Lung (tissue), 12 donors: Measurements from ENCODE around the gene PSEN2. TPM values are rescaled to one million over a fixed set of nuclear protein-coding genes. Genes with fewer than 3 reads are reported as not detected.

Experiments
- ATAC-seq: fragments of 200-7000 bp; cut with Tn5 transposase; one replicate; pipeline ENCODE4 v1.9.1; 2020; ENCODE audit warnings: moderate number of reproducible peaks; ENCODE audit not compliant: insufficient read depth, low FRiP score
- DNase-seq, 3 donors: peaks; one replicate each; pipeline ENCODE4 v3.0.0-alpha.2; 2013 to 2017
- H3K27ac ChIP-seq, 2 donors: one replicate each; pipeline ENCODE4 v1.5.1; 2013; ENCODE audit warnings: mild to moderate bottlenecking in 2 of 2, moderate library complexity in 2 of 2, control low read depth in 1 of 2, inconsistent platforms in 1 of 2, low read depth in 1 of 2, low read length in 1 of 2
- H3K27me3 ChIP-seq, 3 donors: one replicate each; pipeline ENCODE4 v1.5.1; 2013; ENCODE audit warnings: low read length in 2 of 3; ENCODE audit not compliant: control insufficient read depth in 3 of 3, insufficient read depth in 3 of 3
- H3K36me3 ChIP-seq, 4 donors: one replicate each; pipeline ENCODE4 v1.5.1; 2013; ENCODE audit warnings: low read length in 4 of 4, mild to moderate bottlenecking in 1 of 4, moderate library complexity in 1 of 4; ENCODE audit not compliant: control insufficient read depth in 4 of 4, insufficient read depth in 4 of 4
- H3K4me1 ChIP-seq, 5 donors: one replicate each; pipeline ENCODE4 v1.5.1; 2013; ENCODE audit warnings: low read length in 5 of 5, mild to moderate bottlenecking in 2 of 5, moderate library complexity in 1 of 5; ENCODE audit not compliant: control insufficient read depth in 5 of 5, insufficient read depth in 5 of 5
- H3K4me3 ChIP-seq: one replicate; pipeline ENCODE4 v1.5.1; 2013; ENCODE audit warnings: mild to moderate bottlenecking, control low read depth, moderate library complexity
- H3K9ac ChIP-seq, 2 donors: one replicate each; pipeline ENCODE4 v1.5.1; 2013; ENCODE audit warnings: low read length in 2 of 2, control low read depth in 1 of 2; ENCODE audit not compliant: insufficient read depth in 1 of 2
- H3K9me3 ChIP-seq, 4 donors: one replicate each; pipeline ENCODE4 v1.5.1; 2013; ENCODE audit warnings: low read length in 3 of 4, mild to moderate bottlenecking in 1 of 4, moderate library complexity in 1 of 4; ENCODE audit not compliant: control insufficient read depth in 4 of 4, insufficient read depth in 3 of 4
- CTCF ChIP-seq: IDR thresholded peaks from 2 replicates; pipeline ENCODE4 v1.5.1; 2012; ENCODE audit warnings: mild to moderate bottlenecking; ENCODE audit errors: control extremely low read depth, extremely low read depth
- WGBS, 2 donors: extraction: QIAGEN DNeasy Blood & Tissue Kit; methylation state at CpG; one replicate each; pipeline ENCODE4 v1.1.7; 2013; 5-methylcytosine and 5-hydroxymethylcytosine counted together
- polyA plus RNA-seq, 2 donors: library from polyadenylated mRNA; stranded (reverse); fragments of 200-250 nt; gene quantifications; one replicate each; pipeline ENCODE4 v1.2.1, GENCODE V29; 2013
- total RNA-seq, 2 donors: library from RNA; depleted of rRNA in 1 of 2; stranded (reverse); fragments of >200 nt in 1 of 2; gene quantifications; one replicate each; pipeline ENCODE4 v1.2.1, GENCODE V29; 2014 to 2021
- donor health status: control.
- donor health status: control.
- donor health status: Bipolar disorder and iron deficiency.
- donor health status: healthy.
- donor health status: DM: yes; HTN: yes; CAD: no.

Gene PSEN2
- total and polyA plus RNA-seq, 4 donors = 16.4 to 28.1 (median 18.7) TPM

GRCh38 chr1:226867461-226868054, 2.9 kb upstream of the PSEN2 start:
- no peaks in the 10 kb centered on the region for H3K36me3 ChIP-seq
- H3K4me1 ChIP-seq = peaks cover 0 to 12% (median 9%) of the 10 kb centered on the region in 5 donors
- ATAC-seq = no peak
- H3K4me3 ChIP-seq = no peak overlapping the region
- no peak for TF ChIP-seq CTCF
- DNase-seq = no peak
- H3K27ac ChIP-seq = no peak overlapping the region
- WGBS, 2 donors = 83 to 93% methylated on average over 6 of the region's 6 CpGs
- H3K27me3 ChIP-seq = peaks cover 0 to 12% (median 0%) of the 10 kb centered on the region in 3 donors
- no peaks in the 10 kb centered on the region for H3K9me3 ChIP-seq
- no peak overlapping the region for H3K9ac ChIP-seq

GRCh38 chr1:226868726-226869125, 1.7 kb upstream of the PSEN2 start:
- TF ChIP-seq CTCF = no peak
- Histone ChIP-seq H3K4me1 (peaks cover 0 to 12% (median 9%) of the 10 kb centered on the region in 5 donors), H3K27ac (no peak overlapping the region), H3K9ac (no peak overlapping the region), H3K36me3 (no peaks in the 10 kb centered on the region), H3K27me3 (peaks cover 0 to 12% (median 0%) of the 10 kb centered on the region in 3 donors), H3K9me3 (no peaks in the 10 kb centered on the region), H3K4me3 (no peak overlapping the region)
- 98 to 100% methylated on average over 1 of the region's 1 CpG for WGBS, 2 donors
- ATAC-seq (no peak), DNase-seq (no peak)

DNA sequence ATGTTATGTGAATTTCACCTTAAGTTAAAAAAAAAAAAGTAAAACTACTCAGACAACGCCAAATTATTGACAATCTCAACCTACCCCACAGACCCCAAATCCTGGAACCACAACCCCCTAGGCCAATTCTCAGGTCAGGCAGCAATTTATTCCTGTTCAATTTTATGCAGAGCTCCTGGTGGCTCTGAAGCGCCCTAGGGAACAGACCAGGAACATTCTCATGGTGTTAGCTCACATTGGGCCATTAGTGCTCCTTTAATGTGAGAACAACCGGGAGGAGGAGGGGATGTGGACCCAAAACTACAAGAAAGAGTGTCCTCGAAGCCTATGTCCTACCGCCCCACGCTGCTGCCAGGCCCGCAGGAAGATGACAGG, 403 bp upstream of the PSEN2 start:
- 22 to 24% methylated on average over 7 of the region's 7 CpGs for WGBS, 2 donors
- Histone ChIP-seq H3K9ac (no peak overlapping the region), H3K9me3 (no peaks in the 10 kb centered on the region), H3K36me3 (no peaks in the 10 kb centered on the region), H3K4me3 (peak overlapping the region; percentile 11), H3K4me1 (peaks cover 0 to 14% (median 9%) of the 10 kb centered on the region in 5 donors), H3K27ac (peak overlapping the region; percentile 62 to 86), H3K27me3 (peaks cover 0 to 12% (median 0%) of the 10 kb centered on the region in 3 donors)
- no peak for TF ChIP-seq CTCF
- ATAC-seq (no peak), DNase-seq (no peak)
